ENCODE data around the gene OR4F15.

DNA sequence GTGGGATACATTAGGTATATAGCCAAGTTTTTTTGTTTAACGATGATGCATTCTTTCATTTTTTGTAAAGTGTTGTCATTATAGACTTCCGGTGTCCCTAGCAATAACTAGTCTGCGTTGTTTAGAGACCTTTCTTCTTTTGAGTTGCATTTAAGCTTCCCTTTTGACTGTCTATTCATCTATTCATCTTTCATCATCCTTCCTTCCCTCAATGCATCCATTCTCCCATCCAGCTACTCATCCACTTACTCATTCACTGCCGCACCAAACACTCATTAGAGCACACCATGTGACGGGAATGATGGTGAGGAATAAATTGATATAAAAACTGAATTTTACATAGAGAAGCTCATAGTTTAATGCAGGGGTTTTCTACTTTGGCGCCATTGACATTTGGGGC, 32.9 kb downstream of the OR4F15 start:
- no peak for TF ChIP-seq GATA2 (IDR thresholded peaks at IDR 0.05; ENCODE audit: low read depth, low read length)
- TF ChIP-seq GATA3 (IDR thresholded peaks at IDR 0.05; ENCODE audit: low read depth, low read length), result no peak
